HG02970 (cell line): ENCODE data around the gene GPC5.

Source experiments
- ATAC-seq: cut with Tn5 transposase; IDR thresholded peaks from one replicate; pipeline ENCODE4 v1.9.1; 2021; ENCODE audit warnings: mild to moderate bottlenecking, moderate library complexity, moderate number of reproducible peaks; ENCODE audit not compliant: unreplicated experiment, low FRiP score

Gene GPC5

DNA sequence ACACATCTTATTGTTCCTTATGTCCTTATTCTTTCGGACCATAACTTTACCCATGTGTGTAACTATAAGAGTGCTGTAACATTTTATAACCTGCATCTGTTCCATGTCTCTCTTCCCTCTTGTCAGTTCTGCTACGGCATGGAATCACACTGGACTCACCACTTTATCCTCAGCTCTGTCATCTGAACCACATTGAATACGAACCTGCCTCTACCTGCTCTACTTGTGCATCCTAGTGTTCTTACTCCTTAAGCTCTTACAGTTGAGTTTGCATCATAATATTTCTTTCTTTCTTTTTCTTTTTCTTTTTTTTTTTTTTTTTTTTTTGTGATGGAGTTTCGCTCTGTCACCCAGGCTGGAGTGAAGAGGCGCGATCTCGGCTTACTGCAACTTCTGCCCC lies 180.9 kb downstream of the GPC5 start:
- no peak for ATAC-seq

DNA sequence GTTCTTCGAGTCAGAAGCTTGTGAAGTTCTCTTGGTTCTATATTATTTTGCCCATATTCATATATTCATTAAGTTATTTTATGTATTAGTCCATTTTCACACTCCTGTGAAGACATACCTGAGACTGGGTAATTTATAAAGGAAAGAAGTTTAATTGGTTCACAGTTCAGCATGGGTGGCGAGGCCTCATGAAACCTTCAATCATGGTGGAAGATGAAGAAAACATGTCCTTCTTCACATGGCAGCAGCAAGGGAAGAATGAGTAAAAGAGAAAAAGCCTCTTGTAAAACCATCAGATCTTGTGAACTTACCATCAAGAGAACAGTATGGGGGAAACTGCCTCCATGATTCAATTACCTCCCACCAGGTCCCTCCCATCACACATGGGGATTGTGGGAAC lies 182.3 kb downstream of the GPC5 start:
- no peak for ATAC-seq

- no peak for ATAC-seq
Measured at GRCh38 chr13:91586609-91587008, 188.2 kb downstream of the GPC5 start.

DNA sequence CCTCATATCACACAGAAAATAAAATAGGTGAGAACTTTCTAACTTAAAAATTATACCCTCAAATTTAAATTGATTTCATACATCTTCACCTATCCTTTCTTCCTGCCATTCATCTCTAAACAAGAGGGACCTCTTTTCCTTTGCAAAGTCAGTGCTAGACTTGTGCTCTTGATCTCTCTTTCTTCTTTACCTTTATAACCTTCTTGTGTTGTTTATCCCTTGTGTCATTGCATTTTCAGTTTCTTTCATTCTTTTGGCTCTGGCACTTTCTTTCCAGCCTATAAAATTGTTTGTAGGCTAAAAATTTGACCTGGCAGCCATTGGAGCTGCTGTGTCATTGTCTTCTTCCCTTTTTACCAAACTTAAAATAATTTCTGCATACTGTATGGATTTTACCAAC lies 190.1 kb downstream of the GPC5 start:
- ATAC-seq = no peak

- ATAC-seq = no peak
Measured at GRCh38 chr13:91592056-91593014, 193.9 kb downstream of the GPC5 start.

- ATAC-seq = no peak
Measured at GRCh38 chr13:91593456-91593855, 195.0 kb downstream of the GPC5 start.

GRCh38 chr13:91594061-91594460 lies 195.6 kb downstream of the GPC5 start:
- no peak for ATAC-seq

DNA sequence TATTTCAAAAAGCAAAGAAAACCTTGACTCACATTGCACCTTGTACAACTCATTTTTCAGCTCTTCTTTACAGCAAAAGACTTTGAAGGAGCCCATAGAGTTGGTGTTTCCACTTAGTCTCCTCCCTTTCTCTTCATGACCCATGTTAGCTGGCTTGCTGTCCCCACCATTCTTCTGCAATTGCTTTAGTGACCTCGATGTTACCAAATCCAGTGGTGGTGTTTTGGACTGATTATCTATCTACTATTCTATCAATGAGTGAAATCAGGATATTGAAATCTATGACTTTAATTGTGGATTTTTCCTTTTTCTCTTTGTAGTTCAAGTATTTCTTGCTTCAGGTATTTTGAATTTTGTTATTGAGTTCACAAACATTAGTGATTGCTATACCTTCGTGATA lies 197.3 kb downstream of the GPC5 start:
- no peak for ATAC-seq

GRCh38 chr13:91596842-91597241 lies 198.4 kb downstream of the GPC5 start:
- ATAC-seq = no peak

DNA sequence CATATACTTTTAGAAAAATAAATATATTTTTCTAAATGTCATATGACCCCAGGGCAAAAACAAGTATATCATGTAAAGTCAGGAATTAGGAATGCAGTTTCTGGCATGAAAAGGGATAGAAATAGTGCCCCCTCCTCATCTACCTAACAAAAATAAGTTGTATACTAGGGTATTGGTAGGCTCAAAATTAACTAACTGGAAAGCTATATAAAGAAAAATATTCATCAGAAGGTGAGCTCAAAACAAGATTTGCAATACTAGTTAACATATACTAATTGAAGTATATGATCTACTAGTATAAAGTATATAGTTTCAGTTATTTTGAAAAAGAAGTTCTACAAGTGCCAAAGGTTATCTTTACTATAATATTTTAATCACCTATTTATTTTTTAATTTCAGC lies 200.2 kb downstream of the GPC5 start:
- no peak for ATAC-seq

DNA sequence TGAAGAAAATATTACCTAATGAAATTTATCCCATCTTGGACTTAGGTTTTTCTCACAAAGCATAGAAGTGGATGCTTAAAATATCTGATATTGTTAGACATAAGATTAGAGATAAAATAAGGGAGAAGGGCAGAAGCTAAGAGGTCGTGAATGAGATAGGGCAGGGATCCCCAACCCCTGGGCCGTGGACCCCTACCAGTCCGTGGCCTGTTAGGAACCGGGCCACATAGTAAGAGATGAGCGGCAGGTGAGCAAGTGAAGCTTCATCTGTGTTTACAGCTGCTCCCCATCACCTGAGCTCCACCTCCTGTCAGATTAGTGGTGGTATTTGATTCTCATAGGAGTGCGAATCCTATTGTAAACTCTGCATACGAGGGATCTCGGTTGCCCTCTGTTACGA lies 202.9 kb downstream of the GPC5 start:
- ATAC-seq = no peak

GRCh38 chr13:91601807-91602206 lies 203.4 kb downstream of the GPC5 start:
- no peak for ATAC-seq

GRCh38 chr13:91609353-91609752 lies 210.9 kb downstream of the GPC5 start:
- no peak for ATAC-seq

DNA sequence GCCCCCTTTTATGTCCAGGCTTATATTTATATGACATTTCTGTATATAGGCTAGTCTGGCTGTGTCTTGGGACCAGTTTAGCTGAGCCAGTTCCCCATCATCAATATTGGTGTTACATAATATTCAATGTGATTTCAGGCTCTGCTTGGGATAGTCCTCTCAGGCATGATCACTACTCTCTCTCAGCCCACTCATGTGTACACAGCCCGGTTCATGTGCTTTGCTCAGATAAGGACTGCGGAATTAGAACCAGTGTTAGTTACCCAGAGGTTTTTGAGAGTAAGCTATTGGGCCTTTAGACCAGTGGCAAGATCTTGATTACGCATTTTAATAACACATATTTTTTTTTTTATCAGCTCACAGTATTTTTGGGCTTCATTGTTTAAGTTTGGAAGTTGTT lies 219.9 kb downstream of the GPC5 start:
- ATAC-seq = no peak

DNA sequence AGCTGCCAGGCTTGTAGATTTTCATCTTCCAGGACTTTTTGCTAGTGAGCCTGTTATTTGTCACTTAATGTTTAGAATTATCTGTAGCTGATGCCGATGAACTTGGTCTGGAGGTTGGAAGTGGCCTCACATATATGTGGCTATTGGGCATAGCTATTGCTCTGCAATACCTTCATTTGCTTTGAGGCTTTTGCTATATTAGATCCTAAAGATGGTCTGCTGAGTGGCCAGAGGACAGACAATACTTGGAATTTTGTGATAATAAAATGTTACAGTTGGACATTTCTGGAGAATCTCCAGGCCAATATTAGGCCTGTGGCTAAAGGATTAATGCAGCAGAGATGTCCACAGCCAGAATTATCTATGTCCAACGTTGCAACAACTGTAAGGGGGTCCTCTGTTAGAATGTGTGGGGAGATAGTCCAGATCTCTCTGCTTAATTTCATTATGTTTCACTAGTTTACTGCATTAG lies 222.3 kb downstream of the GPC5 start:
- no peak for ATAC-seq

GRCh38 chr13:91621161-91621560 lies 222.7 kb downstream of the GPC5 start:
- no peak for ATAC-seq

- ATAC-seq = no peak
Measured at GRCh38 chr13:91621963-91622362, 223.5 kb downstream of the GPC5 start.

GRCh38 chr13:91622778-91623550 lies 224.5 kb downstream of the GPC5 start:
- no peak for ATAC-seq

DNA sequence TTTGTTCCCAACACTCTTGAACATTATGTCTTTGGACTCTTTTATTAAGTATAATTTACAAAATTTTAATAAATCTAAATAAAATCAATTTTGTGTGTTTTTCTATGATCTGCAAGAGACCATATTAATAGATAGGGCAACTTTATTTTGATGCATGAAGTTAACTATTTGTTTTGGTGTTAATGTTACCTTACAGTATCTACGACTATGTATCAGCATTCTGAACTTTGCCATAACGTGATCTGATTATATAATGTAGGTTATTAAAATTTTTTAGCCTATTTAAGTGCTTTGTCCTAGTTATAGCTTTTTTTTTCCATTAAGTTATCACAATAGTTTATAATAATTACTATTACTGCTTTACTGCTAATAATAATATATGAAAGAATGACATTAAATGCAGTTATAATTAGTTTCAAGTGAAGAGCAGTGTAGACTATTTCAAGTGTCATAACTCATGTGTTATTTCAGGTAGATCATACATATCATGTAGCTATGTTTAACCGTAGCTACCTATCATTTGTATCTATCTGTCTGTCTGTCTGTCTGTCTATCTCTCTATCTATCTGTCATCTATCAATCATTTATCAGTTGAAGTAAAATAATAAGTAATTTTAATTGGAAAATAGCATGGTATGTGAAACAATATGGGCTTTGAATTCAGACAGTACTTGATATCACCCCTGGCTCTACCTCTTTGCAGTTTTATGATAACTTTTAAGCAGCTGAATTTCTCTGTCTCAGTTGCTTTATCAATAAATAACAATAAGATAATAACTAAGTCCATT lies 229.7 kb downstream of the GPC5 start:
- ATAC-seq = no peak

- ATAC-seq = no peak
Measured at GRCh38 chr13:91630946-91631345, 232.5 kb downstream of the GPC5 start.

DNA sequence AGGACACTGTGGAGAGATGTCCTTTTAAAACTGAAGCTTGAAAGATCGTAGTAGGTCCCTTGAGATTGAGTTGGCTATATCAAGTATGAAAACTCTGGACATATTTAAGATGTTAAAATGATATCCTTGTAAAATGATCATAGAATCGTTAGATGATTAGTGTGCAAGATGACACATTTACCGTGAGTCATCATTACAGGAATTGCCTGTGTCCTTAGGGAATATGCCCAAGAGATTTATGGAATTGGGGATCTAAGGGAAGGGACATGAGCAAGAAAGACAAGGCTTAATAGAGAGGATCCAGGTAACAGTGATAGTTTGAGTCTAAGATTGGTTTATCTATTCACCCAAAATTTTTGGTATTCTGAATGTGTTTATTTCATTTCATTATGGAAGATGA lies 233.7 kb downstream of the GPC5 start:
- ATAC-seq = no peak
